Lung (tissue), 12 donors: ENCODE measurements around the gene ANKS1B. TPM values are rescaled to one million over a fixed set of nuclear protein-coding genes. Genes with fewer than 3 reads are reported as not detected.
"Not testable (repeated sequence)": the region's sequence is repeated elsewhere in the genome, so short reads cannot be mapped to it uniquely, and the experiment has no call there.

ENCODE experiments used
- ATAC-seq: fragments of 200-7000 bp; cut with Tn5 transposase; one replicate; pipeline ENCODE4 v1.9.1; 2020; ENCODE audit warnings: moderate number of reproducible peaks; ENCODE audit not compliant: insufficient read depth, low FRiP score
- DNase-seq, 3 donors: peaks; one replicate each; pipeline ENCODE4 v3.0.0-alpha.2; 2013 to 2017
- H3K27ac ChIP-seq, 2 donors: one replicate each; pipeline ENCODE4 v1.5.1; 2013; ENCODE audit warnings: mild to moderate bottlenecking in 2 of 2, moderate library complexity in 2 of 2, control low read depth in 1 of 2, inconsistent platforms in 1 of 2, low read depth in 1 of 2, low read length in 1 of 2
- H3K27me3 ChIP-seq, 3 donors: one replicate each; pipeline ENCODE4 v1.5.1; 2013; ENCODE audit warnings: low read length in 2 of 3; ENCODE audit not compliant: control insufficient read depth in 3 of 3, insufficient read depth in 3 of 3
- H3K36me3 ChIP-seq, 4 donors: one replicate each; pipeline ENCODE4 v1.5.1; 2013; ENCODE audit warnings: low read length in 4 of 4, mild to moderate bottlenecking in 1 of 4, moderate library complexity in 1 of 4; ENCODE audit not compliant: control insufficient read depth in 4 of 4, insufficient read depth in 4 of 4
- H3K4me1 ChIP-seq, 5 donors: one replicate each; pipeline ENCODE4 v1.5.1; 2013; ENCODE audit warnings: low read length in 5 of 5, mild to moderate bottlenecking in 2 of 5, moderate library complexity in 1 of 5; ENCODE audit not compliant: control insufficient read depth in 5 of 5, insufficient read depth in 5 of 5
- H3K4me3 ChIP-seq: one replicate; pipeline ENCODE4 v1.5.1; 2013; ENCODE audit warnings: mild to moderate bottlenecking, control low read depth, moderate library complexity
- H3K9ac ChIP-seq, 2 donors: one replicate each; pipeline ENCODE4 v1.5.1; 2013; ENCODE audit warnings: low read length in 2 of 2, control low read depth in 1 of 2; ENCODE audit not compliant: insufficient read depth in 1 of 2
- H3K9me3 ChIP-seq, 4 donors: one replicate each; pipeline ENCODE4 v1.5.1; 2013; ENCODE audit warnings: low read length in 3 of 4, mild to moderate bottlenecking in 1 of 4, moderate library complexity in 1 of 4; ENCODE audit not compliant: control insufficient read depth in 4 of 4, insufficient read depth in 3 of 4
- CTCF ChIP-seq: IDR thresholded peaks from 2 replicates; pipeline ENCODE4 v1.5.1; 2012; ENCODE audit warnings: mild to moderate bottlenecking; ENCODE audit errors: control extremely low read depth, extremely low read depth
- WGBS, 2 donors: extraction: QIAGEN DNeasy Blood & Tissue Kit; methylation state at CpG; one replicate each; pipeline ENCODE4 v1.1.7; 2013; 5-methylcytosine and 5-hydroxymethylcytosine counted together
- polyA plus RNA-seq, 2 donors: library from polyadenylated mRNA; stranded (reverse); fragments of 200-250 nt; gene quantifications; one replicate each; pipeline ENCODE4 v1.2.1, GENCODE V29; 2013
- total RNA-seq, 2 donors: library from RNA; depleted of rRNA in 1 of 2; stranded (reverse); fragments of >200 nt in 1 of 2; gene quantifications; one replicate each; pipeline ENCODE4 v1.2.1, GENCODE V29; 2014 to 2021
- donor health status: control.
- donor health status: control.
- donor health status: Bipolar disorder and iron deficiency.
- donor health status: healthy.
- donor health status: DM: yes; HTN: yes; CAD: no.

ANKS1B gene
- total and polyA plus RNA-seq, 4 donors, result 0.32 to 10.3 (median 3.7) TPM

- no peak for TF ChIP-seq CTCF
- WGBS, 2 donors, result 78 to 87% methylated on average over 3 of the region's 3 CpGs
- no peaks in the 10 kb centered on the region for H3K36me3 ChIP-seq
Observed at GRCh38 chr12:100017056-100017455, 32.3 kb upstream of the ANKS1B start.

GRCh38 chr12:100016304-100016703 lies 31.6 kb upstream of the ANKS1B start:
- H3K9me3 ChIP-seq, ATAC-seq, DNase-seq, H3K4me3 ChIP-seq, H3K36me3 ChIP-seq, H3K9ac ChIP-seq, H3K27me3 ChIP-seq, H3K27ac ChIP-seq, H3K4me1 ChIP-seq: not testable (repeated sequence)
- WGBS, 2 donors, result 95 to 97% methylated on average over 4 of the region's 4 CpGs

More at GRCh38 chr12:100017056-100017455, 32.3 kb upstream of the ANKS1B start:
- Histone ChIP-seq H3K9me3 (no peaks in the 10 kb centered on the region), H3K27ac (no peak overlapping the region), H3K9ac (no peak overlapping the region), H3K27me3 (no peaks in the 10 kb centered on the region), H3K4me3 (no peak overlapping the region), H3K4me1 (no peaks in the 10 kb centered on the region)
- ATAC-seq (no peak), DNase-seq (no peak)

- H3K36me3 ChIP-seq, H3K27ac ChIP-seq, H3K9ac ChIP-seq, ATAC-seq, DNase-seq, H3K27me3 ChIP-seq, H3K4me1 ChIP-seq, H3K9me3 ChIP-seq, H3K4me3 ChIP-seq: not testable (repeated sequence)
- WGBS, 2 donors, result 80 to 81% methylated on average over 9 of the region's 9 CpGs
Observed at GRCh38 chr12:100005846-100006245, 21.1 kb upstream of the ANKS1B start.

- ATAC-seq (no peak), DNase-seq (no peak)
- Histone ChIP-seq H3K9me3 (peaks cover 0 to 4% (median under 1%) of the 10 kb centered on the region in 4 donors), H3K36me3 (no peaks in the 10 kb centered on the region), H3K4me3 (no peak overlapping the region), H3K27ac (no peak overlapping the region), H3K9ac (no peak overlapping the region), H3K4me1 (no peaks in the 10 kb centered on the region), H3K27me3 (no peaks in the 10 kb centered on the region)
- 80 to 86% methylated on average over 1 of the region's 1 CpG for WGBS, 2 donors
- TF ChIP-seq CTCF, result no peak
Observed at GRCh38 chr12:99997806-99998205, 13.1 kb upstream of the ANKS1B start.

GRCh38 chr12:99996095-99996494 lies 11.4 kb upstream of the ANKS1B start:
- Histone ChIP-seq H3K9me3 (peaks cover 0 to 4% (median under 1%) of the 10 kb centered on the region in 4 donors), H3K9ac (no peak overlapping the region), H3K27me3 (no peaks in the 10 kb centered on the region), H3K4me3 (no peak overlapping the region), H3K36me3 (no peaks in the 10 kb centered on the region), H3K4me1 (no peaks in the 10 kb centered on the region), H3K27ac (no peak overlapping the region)
- WGBS, 2 donors, result 73 to 81% methylated on average over 6 of the region's 6 CpGs
- ATAC-seq (no peak), DNase-seq (no peak)
- no peak for TF ChIP-seq CTCF
